GM18502 (cell line): Measurements from ENCODE around the gene DUSP16.
"Not testable (repeated sequence)": the region's sequence is repeated elsewhere in the genome, so short reads cannot be mapped to it uniquely, and the experiment has no call there.

Experiments used
- ATAC-seq: cut with Tn5 transposase; IDR thresholded peaks from one replicate; pipeline ENCODE4 v1.9.1; 2021; ENCODE audit warnings: mild to moderate bottlenecking; ENCODE audit not compliant: unreplicated experiment, poor library complexity

The DUSP16 gene

GRCh38 chr12:12502815-12503151 is 59.9 kb downstream of the DUSP16 start:
- ATAC-seq = no peak

GRCh38 chr12:12502130-12502814 is 60.4 kb downstream of the DUSP16 start:
- not testable (repeated sequence) for ATAC-seq

- ATAC-seq = no peak
These were observed 61.5 kb downstream of the DUSP16 start for GRCh38 chr12:12501121-12501520.

GRCh38 chr12:12499909-12500604 is 62.6 kb downstream of the DUSP16 start:
- ATAC-seq = no peak

- ATAC-seq = no peak
These were observed 64.5 kb downstream of the DUSP16 start for GRCh38 chr12:12498210-12498609.

- ATAC-seq = no peak
These were observed 67.1 kb downstream of the DUSP16 start for GRCh38 chr12:12495536-12495935.

- ATAC-seq = no peak
These were observed 70.1 kb downstream of the DUSP16 start for GRCh38 chr12:12492547-12492946.

- no peak for ATAC-seq
These were observed 71.1 kb downstream of the DUSP16 start for GRCh38 chr12:12491606-12492005.

- ATAC-seq = no peak
These were observed 73.7 kb downstream of the DUSP16 start for GRCh38 chr12:12488823-12489550.

- no peak for ATAC-seq
These were observed 74.4 kb downstream of the DUSP16 start for GRCh38 chr12:12488296-12488695.

- ATAC-seq = no peak
These were observed 75.2 kb downstream of the DUSP16 start for GRCh38 chr12:12487490-12487889.

GRCh38 chr12:12486661-12487240 is 75.9 kb downstream of the DUSP16 start:
- ATAC-seq = no peak

- ATAC-seq = no peak
These were observed 79.2 kb downstream of the DUSP16 start for GRCh38 chr12:12483438-12483837.

- no peak for ATAC-seq
These were observed 79.7 kb downstream of the DUSP16 start for GRCh38 chr12:12482959-12483358.

GRCh38 chr12:12482150-12482761 is 80.4 kb downstream of the DUSP16 start:
- no peak for ATAC-seq

GRCh38 chr12:12481631-12482030 is 81.0 kb downstream of the DUSP16 start:
- ATAC-seq = no peak

- no peak for ATAC-seq
These were observed 82.6 kb downstream of the DUSP16 start for GRCh38 chr12:12480074-12480473.

- ATAC-seq = no peak
These were observed 85.2 kb downstream of the DUSP16 start for GRCh38 chr12:12477532-12477890.

GRCh38 chr12:12476857-12477531 is 85.7 kb downstream of the DUSP16 start:
- ATAC-seq = no peak
